Cardiac muscle cell (in vitro differentiated cells and primary cell): ENCODE results near the gene SNX14. TPM values are rescaled to one million over a fixed set of nuclear protein-coding genes. Genes with fewer than 3 reads are reported as not detected.

ENCODE experiments used
- DNase-seq, 2 donors: peaks; one replicate each; pipeline versions ENCODE4 v3.0.0 to v3.0.0-alpha.2; 2010 to 2017; ENCODE audit warnings: low read depth in 1 of 2, low spot score in 1 of 2
- H3K27ac ChIP-seq: fragments of 200-600 bp; sonication (generic); 2 replicates; pipeline ENCODE4 v1.5.1; 2016
- H3K27me3 ChIP-seq: fragments of 200-600 bp; sonication (generic); 2 replicates; pipeline ENCODE4 v1.6.0; 2016; ENCODE audit warnings: control low read depth
- H3K36me3 ChIP-seq: fragments of 200-600 bp; sonication (generic); 2 replicates; pipeline ENCODE4 v1.5.1; 2016; ENCODE audit warnings: control low read depth
- H3K4me1 ChIP-seq: fragments of 200-600 bp; sonication (generic); 2 replicates; pipeline ENCODE4 v1.8.1; 2017; ENCODE audit warnings: low read depth, mild to moderate bottlenecking, mixed run types
- H3K4me3 ChIP-seq: fragments of 200-600 bp; sonication (generic); 2 replicates; pipeline ENCODE4 v1.5.1; 2016; ENCODE audit warnings: mild to moderate bottlenecking
- H3K9me3 ChIP-seq: fragments of 200-600 bp; sonication (generic); 2 replicates; pipeline ENCODE4 v1.5.1; 2017; ENCODE audit warnings: low read depth, mild to moderate bottlenecking, control low read depth
- polyA plus RNA-seq: library from polyadenylated mRNA; unstranded; fragments of >200 nt; fragmentation: Nextera tagmentation; extraction: Ambion mirVana; gene quantifications from 2 replicates; pipeline ENCODE4 v1.2.1, GENCODE V29; 2016
- total RNA-seq: library from RNA; depleted of rRNA; stranded (reverse); fragments of >200 nt; gene quantifications from 2 replicates; pipeline ENCODE4 v1.2.3, GENCODE V29; 2016
- TF ChIP-seq, protein P1 (sequence below): IDR thresholded peaks from 2 replicates; pipeline ENCODE4 v1.5.1; 2012; ENCODE audit warnings: low read depth, mild to moderate bottlenecking, low read length

Gene SNX14
- total and polyA plus RNA-seq, 2 experiments from 2014 or later, result 53.8 to 103 TPM

- Histone ChIP-seq H3K4me1 (no peaks in the 10 kb centered on the region), H3K27me3 (peaks cover 34% of the 10 kb centered on the region), H3K27ac (no peak overlapping the region), H3K4me3 (no peak overlapping the region), H3K36me3 (no peaks in the 10 kb centered on the region), H3K9me3 (no peaks in the 10 kb centered on the region)
- TF ChIP-seq, protein P1, sequence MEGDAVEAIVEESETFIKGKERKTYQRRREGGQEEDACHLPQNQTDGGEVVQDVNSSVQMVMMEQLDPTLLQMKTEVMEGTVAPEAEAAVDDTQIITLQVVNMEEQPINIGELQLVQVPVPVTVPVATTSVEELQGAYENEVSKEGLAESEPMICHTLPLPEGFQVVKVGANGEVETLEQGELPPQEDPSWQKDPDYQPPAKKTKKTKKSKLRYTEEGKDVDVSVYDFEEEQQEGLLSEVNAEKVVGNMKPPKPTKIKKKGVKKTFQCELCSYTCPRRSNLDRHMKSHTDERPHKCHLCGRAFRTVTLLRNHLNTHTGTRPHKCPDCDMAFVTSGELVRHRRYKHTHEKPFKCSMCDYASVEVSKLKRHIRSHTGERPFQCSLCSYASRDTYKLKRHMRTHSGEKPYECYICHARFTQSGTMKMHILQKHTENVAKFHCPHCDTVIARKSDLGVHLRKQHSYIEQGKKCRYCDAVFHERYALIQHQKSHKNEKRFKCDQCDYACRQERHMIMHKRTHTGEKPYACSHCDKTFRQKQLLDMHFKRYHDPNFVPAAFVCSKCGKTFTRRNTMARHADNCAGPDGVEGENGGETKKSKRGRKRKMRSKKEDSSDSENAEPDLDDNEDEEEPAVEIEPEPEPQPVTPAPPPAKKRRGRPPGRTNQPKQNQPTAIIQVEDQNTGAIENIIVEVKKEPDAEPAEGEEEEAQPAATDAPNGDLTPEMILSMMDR, result no peak
- no peak for DNase-seq
These were observed 136.9 kb downstream of the SNX14 start for GRCh38 chr6:85456782-85457181.

Other genes with a start within 250 kb of the SNX14 start
- 0.56 and 0.80 TPM in 2 replicates for gene NT5E, start 143.8 kb downstream of the SNX14 start, total RNA-seq
- gene NT5E, start 143.8 kb downstream of the SNX14 start, polyA plus RNA-seq, result 0.70 and 3.2 TPM in 2 replicates
- 28.5 and 40.7 TPM in 2 replicates for gene SYNCRIP, start 49.0 kb upstream of the SNX14 start, total RNA-seq
- 45.9 and 48.8 TPM in 2 replicates for gene SYNCRIP, start 49.0 kb upstream of the SNX14 start, polyA plus RNA-seq